Measurements from ENCODE around the gene HEXD.
"Not testable (repeated sequence)": the region's sequence is repeated elsewhere in the genome, so short reads cannot be mapped to it uniquely, and the experiment has no call there.

Gene HEXD

DNA sequence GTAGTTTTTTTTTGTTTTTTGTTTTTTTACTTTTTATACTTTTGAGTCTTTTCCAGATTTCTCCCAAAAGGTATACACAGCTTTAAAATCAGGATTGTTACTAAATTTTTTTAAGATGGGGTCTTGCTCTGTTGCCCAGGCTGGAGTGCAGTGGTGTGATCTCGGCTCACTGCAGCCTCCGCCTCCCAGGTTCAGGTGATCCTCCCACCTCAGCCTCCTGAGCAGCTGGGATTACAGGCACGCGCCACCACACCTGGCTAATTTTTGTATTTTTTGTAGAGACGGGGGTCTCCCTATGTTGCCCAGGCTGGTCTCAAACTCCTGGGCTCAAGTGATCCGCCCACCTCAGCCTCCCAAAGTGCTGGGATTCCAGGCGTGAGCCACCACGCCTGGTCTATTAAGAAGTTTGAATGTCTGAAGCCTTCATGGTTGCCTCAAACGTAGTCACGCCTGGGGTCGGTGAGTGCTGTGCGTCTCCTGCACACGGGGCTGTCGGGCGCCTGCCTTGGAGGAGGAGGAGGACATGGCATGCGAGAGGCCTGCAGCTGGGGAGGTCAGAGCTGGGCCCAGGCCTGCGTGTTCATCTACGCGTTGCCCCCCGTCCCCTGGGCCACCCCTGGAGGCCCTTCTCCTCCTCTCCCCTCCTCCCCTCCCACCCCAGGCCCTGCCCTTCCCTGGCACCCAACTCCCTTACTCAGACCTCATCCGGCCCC is 35.8 kb upstream of the HEXD start:
- DNase-seq (ENCODE audit: low spot score), result not testable (repeated sequence)

DNA sequence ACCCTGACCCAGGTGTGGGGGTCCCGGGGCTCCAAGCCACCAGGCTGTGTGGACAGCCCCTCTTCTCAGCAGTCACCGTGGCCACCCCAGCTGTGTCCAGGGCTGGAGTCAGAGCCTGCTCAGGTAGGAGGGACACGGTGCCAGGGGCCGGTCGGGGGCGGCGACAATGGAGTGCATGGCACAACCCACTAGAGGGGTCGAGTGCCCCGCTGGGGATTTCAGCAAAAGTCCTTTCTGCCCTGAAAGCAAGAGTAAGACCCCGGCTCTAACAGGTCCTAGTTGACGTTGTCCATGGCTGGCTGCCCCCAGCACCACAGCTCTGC is 35.3 kb upstream of the HEXD start:
- no peak for DNase-seq (ENCODE audit: low spot score)

DNA sequence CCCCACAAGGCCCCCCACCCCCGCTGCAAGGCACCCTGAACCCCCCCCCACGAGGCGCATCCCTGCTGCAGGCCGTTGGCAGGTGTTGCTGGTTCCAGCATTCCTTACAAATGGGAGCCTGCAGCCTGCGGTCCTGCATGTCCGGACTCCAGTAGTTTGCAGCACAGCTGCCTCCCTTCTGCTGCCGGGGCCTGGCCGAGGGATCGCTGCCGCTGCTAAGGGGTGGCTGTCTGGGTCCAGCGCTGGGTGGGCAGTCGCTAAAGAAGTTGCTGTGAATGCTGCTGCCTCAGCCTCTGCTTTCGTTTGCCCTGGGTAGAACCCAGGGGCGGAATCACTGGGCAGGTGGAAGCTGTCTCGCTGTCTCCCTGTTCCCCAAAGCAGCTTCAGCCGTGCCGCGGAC is 34.7 kb upstream of the HEXD start:
- no peak for DNase-seq (ENCODE audit: low spot score)

DNA sequence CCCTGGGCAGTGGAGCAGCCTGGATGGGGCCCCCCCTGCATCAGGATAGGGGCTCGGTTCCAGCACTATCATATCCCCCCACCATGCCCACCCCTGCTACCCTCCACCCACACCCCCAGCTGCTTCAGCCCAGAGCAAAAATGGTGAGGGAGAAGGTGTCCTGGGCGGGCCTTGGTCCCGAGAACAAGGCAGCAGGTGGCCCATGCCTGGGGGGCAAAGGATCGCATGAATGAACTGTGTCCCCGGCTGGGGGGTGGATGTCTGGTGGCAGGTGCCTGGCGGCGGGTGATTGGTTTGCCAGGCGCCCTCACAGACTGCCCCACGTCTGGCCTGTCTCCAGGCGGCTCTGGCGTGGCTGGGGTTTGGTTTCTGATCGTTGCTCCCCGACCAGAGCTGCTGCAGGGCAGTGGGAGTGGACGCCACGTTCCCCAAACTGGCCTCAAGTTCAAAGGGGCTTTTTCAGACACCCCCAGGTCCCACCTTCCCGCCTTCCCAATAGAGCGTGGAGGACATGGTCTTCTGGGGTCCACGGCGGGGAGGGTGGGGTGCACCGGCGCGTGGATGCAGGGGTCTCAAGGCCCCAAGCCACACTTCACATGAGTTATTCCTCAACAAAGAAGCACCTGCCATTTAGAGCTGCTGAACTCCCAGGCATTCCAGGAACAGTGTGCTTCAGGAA is 34.0 kb upstream of the HEXD start:
- DNase-seq (ENCODE audit: low spot score), result no peak

DNA sequence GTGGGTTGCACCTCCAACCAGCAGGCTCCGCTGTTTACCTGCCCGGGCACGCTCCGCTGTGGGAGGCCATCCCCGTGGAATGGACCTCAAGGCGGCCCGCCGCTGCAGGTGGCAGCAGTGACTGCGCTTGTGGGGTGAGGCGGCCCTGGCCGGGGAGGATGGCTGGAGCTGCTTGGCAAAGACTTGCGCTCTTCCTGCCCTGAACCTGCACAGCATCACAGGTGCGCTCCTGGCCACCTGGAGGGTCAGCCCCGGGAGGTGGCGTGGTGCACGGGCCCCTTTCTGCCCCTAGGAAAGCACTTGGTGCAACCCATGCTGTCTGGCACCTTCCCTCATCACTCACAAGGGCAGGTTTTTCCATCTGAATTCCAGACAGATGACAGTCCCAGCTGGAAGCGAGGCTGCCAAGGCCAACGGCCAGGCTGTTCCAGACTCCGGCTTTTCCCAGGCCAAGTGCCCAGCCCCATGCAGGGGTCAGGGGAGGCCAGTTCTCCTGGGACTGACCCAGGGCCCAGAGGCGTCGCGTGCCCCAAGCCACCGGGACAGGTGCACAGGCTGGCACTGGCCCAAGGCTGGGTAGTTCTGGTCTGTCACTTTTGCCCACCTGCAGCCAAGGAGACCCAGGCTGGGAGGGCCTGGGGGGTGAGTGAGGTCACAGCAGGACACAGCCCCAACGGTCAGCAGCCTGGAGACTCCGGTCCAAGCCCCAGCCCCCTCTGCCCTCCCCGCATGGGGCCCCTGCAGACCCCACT is 33.2 kb upstream of the HEXD start:
- no peak for DNase-seq (ENCODE audit: low spot score)

DNA sequence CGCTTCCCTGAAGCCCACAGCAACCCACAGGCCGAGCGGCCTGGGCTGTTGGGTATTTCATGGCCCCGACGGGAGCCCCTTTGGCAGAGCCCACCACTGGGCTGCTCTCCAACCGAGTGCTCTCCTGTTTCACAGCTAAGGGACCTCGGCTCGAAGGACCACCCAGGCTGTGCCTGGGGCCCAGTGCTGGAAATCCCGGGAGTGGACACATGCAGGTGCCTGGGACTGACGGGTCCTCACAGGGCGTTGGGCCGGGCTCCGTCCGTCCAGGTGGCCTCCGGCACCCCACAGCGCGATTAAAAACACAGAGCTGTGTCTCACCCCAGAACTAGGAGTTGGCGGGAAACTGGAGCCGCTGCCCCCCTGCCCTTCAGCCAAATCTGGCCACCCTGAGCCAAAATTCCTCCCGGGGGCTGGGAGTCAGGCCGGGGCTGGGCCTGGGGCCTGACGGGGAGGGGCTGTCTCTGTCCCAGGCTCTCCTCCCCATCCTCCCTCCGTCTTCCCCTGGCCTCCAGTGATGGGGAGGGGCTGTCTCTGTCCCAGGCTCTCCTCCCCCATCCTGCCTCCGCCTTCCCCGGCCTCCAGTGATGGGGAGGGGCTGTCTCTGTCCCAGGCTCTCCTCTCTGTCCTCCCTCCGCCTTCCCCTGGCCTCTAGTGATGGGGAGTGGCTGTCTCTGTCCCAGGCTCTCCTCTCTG is 32.4 kb upstream of the HEXD start:
- DNase-seq (ENCODE audit: low spot score), result no peak

DNA sequence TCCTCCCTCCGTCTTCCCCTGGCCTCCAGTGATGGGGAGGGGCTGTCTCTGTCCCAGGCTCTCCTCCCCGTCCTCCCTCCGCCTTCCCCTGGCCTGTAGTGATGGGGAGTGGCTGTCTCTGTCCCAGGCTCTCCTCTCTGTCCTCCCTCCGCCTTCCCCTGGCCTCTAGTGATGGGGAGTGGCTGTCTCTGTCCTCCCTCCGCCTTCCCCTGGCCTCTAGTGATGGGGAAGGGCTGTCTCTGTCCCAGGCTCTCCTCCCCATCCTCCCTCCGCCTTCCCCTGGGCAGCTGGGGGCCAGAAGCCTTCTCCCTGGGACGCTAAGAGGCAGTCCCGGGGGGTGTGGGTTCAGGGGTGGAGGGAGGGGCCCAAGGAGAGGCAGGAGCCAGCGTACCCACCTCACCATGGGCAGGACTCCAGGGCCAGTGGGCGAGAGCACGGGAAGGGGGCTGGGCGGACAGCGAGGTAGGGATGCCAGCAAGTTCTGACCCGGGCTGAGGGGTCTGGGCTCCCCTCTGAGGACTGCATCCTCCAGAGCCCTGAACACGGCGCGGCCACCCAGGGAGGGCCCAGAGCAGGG is 31.8 kb upstream of the HEXD start:
- DNase-seq (ENCODE audit: low spot score), result no peak

DNA sequence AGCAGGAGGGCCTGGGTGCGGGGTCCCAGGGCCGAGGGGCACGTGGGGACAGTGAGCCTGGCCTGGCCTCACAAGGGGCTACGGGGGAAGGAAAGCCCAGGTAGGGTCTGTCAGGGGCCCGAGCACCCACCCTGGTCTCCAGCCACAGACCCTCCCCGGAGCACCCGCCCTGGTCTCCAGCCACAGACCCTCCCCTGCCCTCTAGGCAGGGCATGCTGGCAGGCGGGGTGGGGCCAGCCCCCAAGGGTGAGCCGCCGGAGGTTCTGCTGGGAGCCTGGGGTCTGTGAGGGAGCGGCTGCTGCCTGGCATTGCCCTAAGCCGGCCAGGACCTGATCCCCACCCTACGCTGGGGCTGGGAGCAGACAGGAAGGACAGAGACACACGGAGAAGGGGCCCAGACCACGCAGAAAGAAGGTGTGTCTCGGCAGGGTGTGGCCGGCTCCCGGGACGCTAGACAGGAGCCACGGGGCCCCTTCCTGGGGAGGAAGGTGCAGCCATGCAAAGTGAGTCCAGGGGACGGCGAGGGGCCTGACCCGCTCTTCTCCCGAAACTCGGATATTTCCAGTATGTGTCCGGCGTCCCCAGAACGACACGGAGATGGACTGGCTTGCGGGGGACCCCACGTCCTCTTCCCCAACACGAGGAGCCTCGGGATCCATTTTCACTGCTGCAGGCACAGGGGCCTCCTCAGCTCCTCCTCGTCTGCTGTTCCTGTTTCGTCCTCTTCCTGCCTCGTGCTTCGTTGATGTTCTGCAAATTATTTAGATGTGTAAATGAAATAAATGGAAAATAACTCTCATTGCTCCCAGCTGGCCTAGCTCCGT is 31.1 kb upstream of the HEXD start:
- DNase-seq (ENCODE audit: low spot score), result no peak

DNA sequence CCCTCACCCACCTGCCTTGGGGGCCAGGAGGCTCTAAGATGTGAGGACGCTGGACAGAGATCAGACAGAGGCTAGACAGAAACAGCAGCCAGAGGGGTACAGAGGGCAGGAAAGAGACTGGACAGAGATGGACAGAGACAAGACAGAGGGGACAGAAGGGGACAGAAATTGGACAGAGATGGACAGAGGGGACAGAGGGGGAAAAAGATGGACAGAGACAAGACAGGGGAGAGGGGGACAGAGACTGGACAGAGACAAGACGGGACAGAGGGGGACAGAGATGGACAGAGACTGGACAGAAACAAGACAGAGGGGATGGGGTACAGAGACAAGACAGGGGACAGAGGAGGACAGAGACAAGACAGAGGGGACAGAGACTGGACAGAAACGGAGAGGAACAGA is 30.4 kb upstream of the HEXD start:
- no peak for DNase-seq (ENCODE audit: low spot score)

DNA sequence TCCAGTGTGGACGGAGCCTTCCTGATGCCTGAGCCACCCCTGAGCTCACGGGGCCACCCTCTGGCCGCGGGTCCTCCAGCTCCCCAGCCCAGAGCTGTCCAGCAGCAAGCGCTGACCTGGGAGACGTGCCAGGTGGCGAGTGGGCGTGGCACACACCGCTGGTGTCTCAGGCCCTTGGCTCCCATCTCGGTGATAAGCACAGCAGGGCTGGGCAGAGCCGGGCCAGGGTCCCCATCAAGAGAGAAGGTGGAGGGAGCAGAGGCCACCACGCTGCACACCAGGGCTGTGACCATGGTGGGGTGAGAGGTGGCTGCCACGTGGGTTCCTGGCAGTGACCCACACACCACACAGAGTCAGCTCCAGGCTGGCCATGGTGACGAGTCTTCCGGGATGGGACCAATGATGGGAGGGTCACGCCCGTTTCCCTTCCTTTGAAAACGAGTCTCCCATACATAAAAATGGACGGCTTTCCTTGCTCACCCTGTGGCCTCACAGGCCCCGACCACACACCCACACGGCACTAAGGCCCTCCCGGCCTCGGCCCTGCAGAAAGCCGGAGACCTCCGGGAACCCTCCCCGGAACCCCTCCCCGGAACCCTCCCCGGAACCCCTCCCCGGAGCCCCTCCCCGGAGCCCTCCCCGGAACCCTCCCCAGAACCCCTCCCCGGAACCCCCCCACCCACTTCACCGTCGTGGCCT is 29.8 kb upstream of the HEXD start:
- DNase-seq (ENCODE audit: low spot score), result no peak

DNA sequence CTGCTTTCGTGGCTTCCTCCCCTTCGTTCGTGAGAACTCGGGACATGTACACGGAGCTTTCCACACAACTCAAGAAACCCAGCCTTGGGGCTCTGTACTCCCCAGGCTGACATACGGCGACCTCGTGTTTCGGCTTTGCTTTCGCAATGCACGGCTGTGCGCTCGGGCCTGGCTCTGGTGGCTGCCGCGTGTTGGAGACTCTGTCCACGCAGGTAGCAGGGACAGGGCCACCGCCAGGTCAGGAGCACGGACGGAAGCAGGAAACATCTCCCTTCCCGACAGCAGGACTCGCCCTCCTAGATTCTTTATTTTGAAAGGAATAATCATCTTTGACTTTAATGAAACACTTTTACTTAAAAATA is 29.2 kb upstream of the HEXD start:
- no peak for DNase-seq (ENCODE audit: low spot score)

DNA sequence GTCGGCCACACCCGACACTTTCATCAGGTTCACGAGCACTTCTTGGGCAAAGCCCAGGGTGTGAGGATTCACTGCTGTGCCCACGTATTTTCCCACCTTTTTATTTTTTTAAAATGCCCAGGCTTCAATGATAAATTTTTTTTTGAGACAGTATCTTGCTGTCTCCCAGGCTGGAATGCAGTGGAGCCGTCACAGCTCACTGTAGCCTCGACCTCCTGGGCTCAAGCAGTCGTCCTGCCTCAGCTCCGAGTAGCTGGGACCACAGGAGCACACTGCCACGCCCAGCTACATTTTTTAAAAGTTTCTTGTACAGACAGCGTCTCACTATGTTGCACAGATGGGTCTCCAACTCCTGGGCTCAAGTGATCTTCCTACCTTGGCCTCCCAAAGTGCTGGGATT is 28.8 kb upstream of the HEXD start:
- no peak for DNase-seq (ENCODE audit: low spot score)

DNA sequence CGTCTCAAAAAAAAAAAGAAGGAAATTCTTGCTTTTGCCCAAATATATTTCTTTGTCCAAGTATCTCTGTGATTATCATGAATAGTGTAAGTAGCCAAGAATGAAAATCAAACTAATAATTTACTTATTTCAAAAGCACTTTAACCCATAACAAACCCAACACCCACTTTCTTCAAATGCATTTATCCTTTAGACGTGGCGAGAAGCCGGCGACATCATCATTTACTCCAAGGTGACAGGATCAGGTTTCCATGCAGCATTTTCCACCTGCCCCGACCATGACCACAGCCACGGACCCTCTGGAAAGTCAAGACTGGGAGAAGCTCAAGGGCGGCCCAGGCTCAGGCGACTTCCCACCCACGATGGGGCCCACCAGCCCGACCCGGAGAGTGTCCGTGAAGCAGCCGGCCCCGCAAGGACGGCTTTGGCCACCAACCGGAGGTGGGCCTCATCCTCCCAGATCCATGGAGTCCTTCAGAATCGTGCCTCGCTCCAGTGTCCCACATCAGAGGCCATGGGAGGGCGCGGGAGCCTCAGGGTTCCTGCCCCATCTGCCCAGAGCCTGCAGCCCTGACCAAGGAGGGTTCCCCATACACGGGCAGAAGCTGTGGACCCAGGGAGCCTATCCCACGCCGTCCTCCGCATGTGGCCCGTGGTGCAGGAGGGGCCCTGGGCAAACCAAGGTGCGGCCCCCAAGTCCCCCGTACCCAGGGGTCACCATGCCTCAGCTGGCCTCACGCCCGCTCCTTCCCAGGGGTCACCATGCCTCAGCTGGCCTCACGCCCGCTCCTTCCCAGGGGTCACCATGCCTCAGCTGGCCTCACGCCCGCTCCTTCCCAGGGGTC is 27.9 kb upstream of the HEXD start:
- no peak for DNase-seq (ENCODE audit: low spot score)

DNA sequence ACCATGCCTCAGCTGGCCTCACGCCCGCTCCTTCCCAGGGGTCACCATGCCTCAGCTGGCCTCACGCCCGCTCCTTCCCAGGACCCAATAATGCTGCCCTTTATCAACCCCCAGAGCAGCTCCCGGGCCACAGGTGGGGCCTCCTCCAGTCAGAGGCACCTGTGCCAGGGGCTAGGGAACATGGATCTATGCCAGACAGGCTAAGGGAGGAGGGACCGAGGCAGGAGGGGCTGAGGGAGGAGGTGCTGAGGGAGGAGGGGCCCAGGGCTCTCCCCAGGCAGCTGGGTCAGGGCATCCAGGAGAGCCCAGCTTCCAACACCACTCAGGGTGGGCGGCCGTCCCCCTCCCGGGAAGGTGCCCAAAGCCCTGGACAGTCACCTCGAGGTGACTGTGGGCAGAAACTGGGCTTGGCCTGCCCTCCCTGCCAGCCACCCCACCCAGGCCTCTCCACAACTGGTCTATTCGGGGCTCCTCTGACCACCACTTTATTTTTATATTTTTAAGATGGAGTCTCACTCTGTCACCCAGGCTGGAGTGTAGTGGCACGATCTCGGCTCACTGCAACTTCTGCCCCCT is 27.2 kb upstream of the HEXD start:
- DNase-seq (ENCODE audit: low spot score), result no peak

DNA sequence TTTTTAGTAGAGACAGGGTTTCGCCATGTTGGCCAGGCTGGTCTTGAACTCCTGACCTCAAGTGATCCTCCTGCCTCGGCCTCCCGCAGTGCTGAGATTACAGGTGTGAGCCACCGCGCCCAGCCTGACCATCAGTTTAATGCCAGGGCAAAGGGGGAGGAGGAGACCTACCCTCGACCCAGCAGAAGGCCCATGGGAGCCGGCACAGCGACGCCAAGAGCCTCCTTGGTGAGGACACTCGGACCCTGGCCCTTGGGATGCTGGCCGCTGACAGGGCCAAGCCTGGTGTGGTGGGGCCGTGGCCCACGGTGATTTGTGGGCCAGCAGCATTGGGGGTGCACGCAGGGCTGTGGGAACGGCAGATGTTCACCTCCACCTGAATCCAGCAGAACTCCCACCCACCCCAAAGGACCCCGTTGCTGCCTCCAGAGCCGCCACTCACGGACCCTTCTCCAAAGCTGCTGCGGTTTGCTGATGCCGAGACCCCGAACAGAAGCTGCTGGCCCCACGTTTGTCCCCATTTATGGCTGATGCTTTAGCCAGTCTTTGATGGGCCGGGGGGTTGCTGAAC is 26.6 kb upstream of the HEXD start:
- no peak for DNase-seq (ENCODE audit: low spot score)

DNA sequence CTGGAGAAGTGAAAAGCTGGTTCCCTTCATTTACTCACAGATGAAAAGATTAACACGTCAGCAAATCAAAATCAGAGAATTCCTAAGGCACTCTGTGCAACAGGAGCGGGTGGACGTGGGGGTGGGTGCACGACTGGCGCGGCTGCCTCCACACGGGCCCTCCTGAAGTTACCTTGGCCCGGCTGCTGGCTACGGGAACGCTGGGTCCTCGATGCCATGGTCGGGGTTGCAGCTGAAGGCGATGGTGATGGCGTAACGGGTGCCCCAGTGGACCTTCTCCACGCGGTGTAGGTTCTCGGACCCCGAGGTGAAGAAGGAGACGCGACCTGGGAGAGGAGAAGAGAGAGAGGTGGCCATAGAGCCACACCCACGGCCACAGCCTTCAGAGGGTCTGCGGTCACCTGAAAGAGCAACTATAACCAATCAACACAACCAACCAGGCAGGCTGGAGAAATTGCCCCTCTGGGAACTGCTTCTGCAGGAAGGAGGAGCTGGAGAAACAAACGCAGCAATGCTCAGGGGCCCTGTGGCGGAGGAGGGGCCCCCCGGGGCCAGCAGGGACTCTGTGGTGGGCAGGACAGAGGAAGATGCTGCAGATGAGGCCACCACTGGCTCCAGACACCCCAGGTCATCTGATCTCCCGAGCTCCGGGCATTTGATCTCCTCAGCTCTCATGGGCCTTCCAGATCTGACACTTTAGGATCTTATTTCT is 25.8 kb upstream of the HEXD start:
- DNase-seq (ENCODE audit: low spot score), result no peak

DNA sequence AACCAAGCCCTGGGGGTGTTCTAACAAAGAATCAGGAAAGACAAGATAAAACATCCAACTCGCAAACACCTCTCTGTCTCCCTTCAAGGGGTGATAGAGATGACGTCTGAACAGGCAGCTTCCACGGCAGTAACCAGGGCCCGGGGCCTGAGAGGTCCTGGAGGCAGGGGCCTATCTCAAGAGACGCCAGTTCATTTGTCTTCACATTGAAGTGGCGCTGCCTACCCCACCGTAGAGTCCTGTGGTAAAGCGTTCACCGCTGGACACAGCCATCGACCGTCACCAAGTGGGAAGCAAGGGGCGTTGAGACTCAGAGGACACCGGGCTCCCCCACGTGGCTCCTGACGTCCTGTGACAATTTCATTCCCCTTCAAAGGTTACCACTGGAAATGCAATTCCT is 25.2 kb upstream of the HEXD start:
- no peak for DNase-seq (ENCODE audit: low spot score)

DNA sequence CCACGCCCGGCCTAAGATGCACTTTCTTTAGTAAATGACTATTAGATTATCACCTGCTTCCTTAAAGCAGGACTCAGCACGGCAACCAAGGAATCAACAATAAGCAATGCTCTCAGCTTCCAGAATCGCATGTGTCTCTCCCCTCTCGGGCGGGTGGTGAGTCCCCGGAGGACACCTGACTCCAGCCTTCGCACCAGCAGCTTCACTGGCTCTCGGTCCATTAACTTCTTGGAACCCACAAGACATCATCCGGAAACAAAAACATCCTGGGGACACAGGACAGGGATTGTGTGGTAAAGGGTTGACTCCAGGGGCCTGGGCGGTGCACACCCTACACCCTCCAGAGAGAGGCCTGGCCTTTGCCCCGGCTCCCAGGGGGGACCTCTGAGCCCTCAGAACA is 23.9 kb upstream of the HEXD start:
- no peak for DNase-seq (ENCODE audit: low spot score)

Measured in hematopoietic multipotent progenitor cell treated with erythropoietin and hydrocortisone succinate and interleukin-3 and kit ligand, for 17 days (in vitro differentiated cells).